SK-N-MC (cell line): ENCODE results near the gene MAGI1.

ENCODE experiments used
- EZH2 ChIP-seq: fragments of 200-600 bp; sonication (generic); IDR thresholded peaks from one replicate; pipeline ENCODE4 v1.6.1; 2017; ENCODE audit warnings: antibody characterized with exemption
- FOXP2 ChIP-seq: optimal IDR thresholded peaks from 2 replicates; pipeline ENCODE3; 2011; ENCODE audit warnings: mild to moderate bottlenecking, moderate library complexity; ENCODE audit not compliant: insufficient read depth; ENCODE audit errors: extremely low read length, control extremely low read depth
- POLR2AphosphoS5 ChIP-seq: IDR thresholded peaks from 2 replicates; pipeline ENCODE4 v1.6.1; 2012; ENCODE audit warnings: mild to moderate bottlenecking, low read depth, low read length, borderline replicate concordance

DNA sequence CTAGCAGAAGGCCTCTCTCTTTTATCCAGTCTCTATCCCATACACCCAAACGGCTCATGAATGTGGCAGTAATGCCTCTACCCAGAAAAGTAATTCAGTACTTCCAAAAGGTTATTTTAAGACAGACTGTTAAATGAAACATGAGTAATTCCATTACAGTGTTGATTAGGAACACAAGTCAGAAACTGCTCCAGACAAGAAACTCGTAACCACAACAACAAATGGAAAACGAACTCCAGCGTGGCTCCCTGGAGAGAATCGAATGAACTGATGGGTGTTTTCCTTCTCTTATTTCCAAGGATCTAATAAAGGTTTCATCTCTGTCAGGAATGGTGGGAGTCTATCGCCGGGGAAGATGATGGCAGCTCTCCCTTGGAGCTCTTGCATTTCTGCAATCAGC lies 228.4 kb downstream of the MAGI1 start:
- TF ChIP-seq FOXP2 (no peak), POLR2AphosphoS5 (no peak), EZH2 (no peak)
